HepG2 (cell line): ENCODE results near the gene ISCU. TPM values are rescaled to one million over a fixed set of nuclear protein-coding genes. Genes with fewer than 3 reads are reported as not detected.

Source experiments
- ATAC-seq: fragments of 200-7000 bp; cut with Tn5 transposase; 3 replicates; pipeline ENCODE4 v1.9.1; 2020; ENCODE audit warnings: mild to moderate bottlenecking, moderate library complexity
- BruUV-seq: library from RNA; stranded (reverse); fragments of 400-500 nt; replicated peaks from 2 replicates; lab custom pipeline; 2021; lab: Mats Ljungman, UMichigan
- CTCF ChIA-PET: fragments of 300-600 bp; formaldehyde crosslinking; extraction: SDS; loops from one replicate; lab custom pipeline; 2021; ENCODE audit warnings: low total read pairs, inconsistent platforms, low intra/inter-chr PET ratio; lab: Yijun Ruan, JAX
- POLR2A ChIA-PET: fragments of 350-600 bp; sonication (Branson Sonifier 250); formaldehyde crosslinking; loops from one replicate; lab custom pipeline; 2020; ENCODE audit warnings: antibody characterized with exemption, inconsistent platforms; lab: Yijun Ruan, JAX
- DNase-seq: peaks from one replicate; pipeline ENCODE4 v3.0.0-alpha.2; 2015; ENCODE audit warnings: low spot score
- FAIRE-seq: peaks from 3 replicates; lab custom pipeline; 2011; peaks lifted over from hg19 to GRCh38; lab: Jason Lieb, UNC
- H2AFZ ChIP-seq: one replicate; pipeline ENCODE4 v1.6.1; 2011; ENCODE audit warnings: low read length, inconsistent platforms
- H3K27ac ChIP-seq: fragments of 300-600 bp; 3 replicates; pipeline ENCODE4 v1.8.0; 2011; ENCODE audit warnings: mixed run types, mild to moderate bottlenecking, mixed read lengths, low read length, inconsistent platforms; ENCODE audit not compliant: insufficient read depth; ENCODE audit errors: extremely low read length
- H3K27me3 ChIP-seq, 2 experiments: fragments of 200-600 bp in 1 of 2; 2 replicates in 1 of 2; 3 replicates in 1 of 2; pipeline versions ENCODE4 v1.6.0 to v1.8.0; 2011; ENCODE audit warnings: low read length in 2 of 2, mild to moderate bottlenecking in 2 of 2, moderate library complexity in 2 of 2, inconsistent platforms in 1 of 2; ENCODE audit not compliant: insufficient read depth in 2 of 2, control insufficient read depth in 1 of 2
- H3K36me3 ChIP-seq, 2 experiments: fragments of 200-600 bp in 1 of 2; replicated peaks in 1 of 2; 2 replicates in 1 of 2; 3 replicates in 1 of 2; pipeline versions ENCODE4 v1.5.1 to v1.8.0; 2011; ENCODE audit warnings: low read length in 2 of 2, inconsistent platforms in 1 of 2; ENCODE audit not compliant: insufficient read depth in 2 of 2, control insufficient read depth in 1 of 2
- H3K4me1 ChIP-seq: 2 replicates; pipeline ENCODE4 v1.5.1; 2012; ENCODE audit warnings: low read length, inconsistent platforms; ENCODE audit not compliant: insufficient read depth
- H3K4me2 ChIP-seq: 2 replicates; pipeline ENCODE4 v1.6.0; 2011; ENCODE audit warnings: low read depth, low read length, inconsistent platforms
- H3K4me3 ChIP-seq, 3 experiments: fragments of 200-600 bp in 1 of 3; sonication (generic), shearing (Covaris generic) in 1 of 3; replicated peaks in 1 of 3; 2 replicates each; pipeline ENCODE4 v1.5.1; 2011 to 2016; ENCODE audit warnings: low read length in 3 of 3, inconsistent platforms in 2 of 3, low read depth in 2 of 3, mild to moderate bottlenecking in 2 of 3, control low read depth in 1 of 3, mixed read lengths in 1 of 3; ENCODE audit not compliant: insufficient read depth in 1 of 3
- H3K79me2 ChIP-seq: one replicate; pipeline ENCODE4 v1.6.1; 2011; ENCODE audit warnings: low read length, inconsistent platforms; ENCODE audit not compliant: insufficient read depth
- H3K9ac ChIP-seq: 2 replicates; pipeline ENCODE4 v1.6.0; 2011; ENCODE audit warnings: mild to moderate bottlenecking, low read depth, low read length, inconsistent platforms; ENCODE audit not compliant: insufficient read depth
- H3K9me3 ChIP-seq: 2 replicates; pipeline ENCODE4 v1.5.1; 2012; ENCODE audit warnings: mild to moderate bottlenecking, low read length
- H4K20me1 ChIP-seq: 2 replicates; pipeline ENCODE4 v1.6.0; 2011; ENCODE audit warnings: inconsistent platforms, mild to moderate bottlenecking, low read length, moderate library complexity; ENCODE audit not compliant: insufficient read depth
- GATA4 ChIP-seq: sonication (generic); IDR thresholded peaks from 2 replicates; pipeline ENCODE4 v1.6.1; 2016; ENCODE audit warnings: antibody characterized with exemption, low read depth, borderline replicate concordance
- MTA1 ChIP-seq: sonication (generic); formaldehyde crosslinking; IDR thresholded peaks from 2 replicates; pipeline ENCODE4 v1.4.0; 2020; ENCODE audit warnings: missing genetic modification reagents, mild to moderate bottlenecking, borderline replicate concordance
- SOX5 ChIP-seq: IDR thresholded peaks from 2 replicates; pipeline ENCODE4 v1.6.1; 2016; ENCODE audit warnings: borderline replicate concordance
- TARDBP ChIP-seq: sonication (generic); formaldehyde crosslinking; IDR thresholded peaks from 2 replicates; pipeline ENCODE4 v1.8.0; 2022; ENCODE audit warnings: mild to moderate bottlenecking, missing genetic modification reagents
- ZKSCAN5 ChIP-seq: sonication (generic); formaldehyde crosslinking; IDR thresholded peaks from 2 replicates; pipeline ENCODE4 v1.5.1; 2020; ENCODE audit warnings: mild to moderate bottlenecking, missing genetic modification reagents
- ZNF180 ChIP-seq: sonication (generic); formaldehyde crosslinking; IDR thresholded peaks from 2 replicates; pipeline ENCODE4 v1.4.0; 2020; ENCODE audit warnings: low read depth, missing genetic modification reagents, borderline replicate concordance
- ZNF335 ChIP-seq: sonication (generic); formaldehyde crosslinking; IDR thresholded peaks from 2 replicates; pipeline ENCODE4 v1.4.0; 2020; ENCODE audit warnings: missing genetic modification reagents
- ZNF432 ChIP-seq: sonication (generic); formaldehyde crosslinking; IDR thresholded peaks from 2 replicates; pipeline ENCODE4 v1.5.0; 2020; ENCODE audit warnings: missing genetic modification reagents, mild to moderate bottlenecking, borderline replicate concordance
- ZNF709 ChIP-seq: sonication (generic); formaldehyde crosslinking; IDR thresholded peaks from 2 replicates; pipeline ENCODE4 v1.5.0; 2020; ENCODE audit warnings: mild to moderate bottlenecking, missing genetic modification reagents
- ZZZ3 ChIP-seq: sonication (generic); formaldehyde crosslinking; IDR thresholded peaks from 2 replicates; pipeline ENCODE4 v1.4.0; 2020; ENCODE audit warnings: missing genetic modification reagents, mild to moderate bottlenecking, borderline replicate concordance
- WGBS: methylation state at CpG from one replicate; pipeline ENCODE4 v1.1.6; 2017; ENCODE audit warnings: low lambda C conversion rate; 5-methylcytosine and 5-hydroxymethylcytosine counted together
- in situ Hi-C: cut with HindIII; loops from 2 replicates; pipeline ENCODE4 v1.10.0; 2017; ENCODE audit warnings: low pct_unique_long_range_greater_than_20kb; ENCODE audit not compliant: extremely low pct_ligation_motif_present
- intact Hi-C: fragments of 100-400 bp; cut with micrococcal nuclease; formaldehyde crosslinking; loops from one replicate; pipeline ENCODE4 v1.10.0; 2022; ENCODE audit not compliant: unreplicated experiment
- polyA plus RNA-seq, 8 experiments: library from polyadenylated mRNA; depleted of rRNA in 3 of 8; stranded (reverse) in 7 of 8; unstranded in 1 of 8; fragments of >200 nt; fragmentation: Illumina TruSeq in 4 of 8; extraction: Trizol in 4 of 8; gene quantifications; 2 replicates each; pipeline versions ENCODE4 v1.2.1 to v1.2.3, GENCODE V29; 2011 to 2016; ENCODE audit warnings: low read depth in 4 of 8, missing spikeins in 1 of 8, mixed read lengths in 1 of 8; ENCODE audit not compliant: insufficient read depth in 1 of 8
- total RNA-seq, 5 experiments: library from RNA; depleted of rRNA; stranded (reverse); fragments of >200 nt; fragmentation: Illumina TruSeq; extraction: Trizol; gene quantifications; 2 replicates each; pipeline ENCODE4 v1.2.3, GENCODE V29; 2016; ENCODE audit warnings: low read depth in 1 of 5
- TF ChIP-seq, protein P1 (sequence below): sonication (generic); formaldehyde crosslinking; IDR thresholded peaks from 2 replicates; pipeline ENCODE4 v1.4.0; 2020; ENCODE audit warnings: missing genetic modification reagents, borderline replicate concordance
- TF ChIP-seq, protein P2 (sequence below): sonication (generic); formaldehyde crosslinking; IDR thresholded peaks from 2 replicates; pipeline ENCODE4 v1.5.1; 2020; ENCODE audit warnings: mild to moderate bottlenecking, moderate library complexity, missing genetic modification reagents
- TF ChIP-seq, protein P3 (sequence below): sonication (generic); formaldehyde crosslinking; IDR thresholded peaks from 2 replicates; pipeline ENCODE4 v1.5.0; 2020; ENCODE audit warnings: missing genetic modification reagents
- TF ChIP-seq, protein P4 (sequence below): sonication (generic); formaldehyde crosslinking; IDR thresholded peaks from 2 replicates; pipeline ENCODE4 v1.4.0; 2020; ENCODE audit warnings: missing genetic modification reagents, mild to moderate bottlenecking, borderline replicate concordance

Gene ISCU
- total and polyA plus RNA-seq, 2 of the 13 experiments (the other 11 are each of a cell fraction or from before 2014, with no cell fraction given): 94.4 to 107 TPM

DNA sequence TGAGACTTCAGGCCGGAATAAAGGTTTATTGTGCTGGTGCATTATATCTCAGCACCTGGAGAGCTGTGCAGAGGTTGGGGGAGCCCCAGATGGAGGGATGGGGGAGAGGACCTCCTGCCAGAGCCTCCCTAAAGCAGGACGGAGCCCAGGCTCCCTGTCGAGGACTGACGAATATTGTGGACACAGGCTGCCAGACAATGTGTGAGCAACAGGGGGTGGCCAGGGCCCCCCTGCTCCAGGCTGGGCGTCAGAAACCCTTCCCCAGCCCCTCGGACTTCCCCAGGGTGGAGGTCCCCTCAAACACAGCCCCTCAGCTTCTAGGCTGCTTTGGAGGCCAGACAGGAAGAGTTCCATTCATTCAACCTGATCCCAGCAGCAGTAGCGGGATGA lies 27.4 kb downstream of the ISCU start:
- intact Hi-C loops: no loop called here
- ChIA-PET POLR2A (no interaction called here), CTCF (no interaction called here)
- H4K20me1 ChIP-seq: no peaks in the 10 kb centered on the region
- H3K9me3 ChIP-seq: no peaks in the 10 kb centered on the region
- H3K27ac ChIP-seq: no peak overlapping the region
- WGBS: 23% methylated on average over 6 of the region's 7 CpGs
- ATAC-seq (no peak), DNase-seq (no peak), FAIRE-seq (no peak)
- H3K4me3 ChIP-seq: no peak overlapping the region
- no peak overlapping the region for H2AFZ ChIP-seq
- H3K27me3 ChIP-seq: peaks cover 6 to 35% of the 10 kb centered on the region in 2 experiments
- no peak overlapping the region for H3K4me2 ChIP-seq
- no TSS peak for BruUV-seq
- in situ Hi-C loops: no loop called here
- H3K4me1 ChIP-seq: 0 out of 2 replicates have a peak, but pooled peaks cover 8% of the 10 kb centered on the region
- H3K79me2 ChIP-seq: no peaks in the 10 kb centered on the region
- no peak overlapping the region for H3K9ac ChIP-seq
- H3K36me3 ChIP-seq: no peaks in the 10 kb centered on the region
- TF ChIP-seq, protein P1, sequence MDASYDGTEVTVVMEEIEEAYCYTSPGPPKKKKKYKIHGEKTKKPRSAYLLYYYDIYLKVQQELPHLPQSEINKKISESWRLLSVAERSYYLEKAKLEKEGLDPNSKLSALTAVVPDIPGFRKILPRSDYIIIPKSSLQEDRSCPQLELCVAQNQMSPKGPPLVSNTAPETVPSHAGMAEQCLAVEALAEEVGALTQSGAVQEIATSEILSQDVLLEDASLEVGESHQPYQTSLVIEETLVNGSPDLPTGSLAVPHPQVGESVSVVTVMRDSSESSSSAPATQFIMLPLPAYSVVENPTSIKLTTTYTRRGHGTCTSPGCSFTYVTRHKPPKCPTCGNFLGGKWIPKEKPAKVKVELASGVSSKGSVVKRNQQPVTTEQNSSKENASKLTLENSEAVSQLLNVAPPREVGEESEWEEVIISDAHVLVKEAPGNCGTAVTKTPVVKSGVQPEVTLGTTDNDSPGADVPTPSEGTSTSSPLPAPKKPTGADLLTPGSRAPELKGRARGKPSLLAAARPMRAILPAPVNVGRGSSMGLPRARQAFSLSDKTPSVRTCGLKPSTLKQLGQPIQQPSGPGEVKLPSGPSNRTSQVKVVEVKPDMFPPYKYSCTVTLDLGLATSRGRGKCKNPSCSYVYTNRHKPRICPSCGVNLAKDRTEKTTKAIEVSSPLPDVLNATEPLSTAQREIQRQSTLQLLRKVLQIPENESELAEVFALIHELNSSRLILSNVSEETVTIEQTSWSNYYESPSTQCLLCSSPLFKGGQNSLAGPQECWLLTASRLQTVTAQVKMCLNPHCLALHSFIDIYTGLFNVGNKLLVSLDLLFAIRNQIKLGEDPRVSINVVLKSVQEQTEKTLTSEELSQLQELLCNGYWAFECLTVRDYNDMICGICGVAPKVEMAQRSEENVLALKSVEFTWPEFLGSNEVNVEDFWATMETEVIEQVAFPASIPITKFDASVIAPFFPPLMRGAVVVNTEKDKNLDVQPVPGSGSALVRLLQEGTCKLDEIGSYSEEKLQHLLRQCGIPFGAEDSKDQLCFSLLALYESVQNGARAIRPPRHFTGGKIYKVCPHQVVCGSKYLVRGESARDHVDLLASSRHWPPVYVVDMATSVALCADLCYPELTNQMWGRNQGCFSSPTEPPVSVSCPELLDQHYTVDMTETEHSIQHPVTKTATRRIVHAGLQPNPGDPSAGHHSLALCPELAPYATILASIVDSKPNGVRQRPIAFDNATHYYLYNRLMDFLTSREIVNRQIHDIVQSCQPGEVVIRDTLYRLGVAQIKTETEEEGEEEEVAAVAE: no peak
- TF ChIP-seq, protein P2, sequence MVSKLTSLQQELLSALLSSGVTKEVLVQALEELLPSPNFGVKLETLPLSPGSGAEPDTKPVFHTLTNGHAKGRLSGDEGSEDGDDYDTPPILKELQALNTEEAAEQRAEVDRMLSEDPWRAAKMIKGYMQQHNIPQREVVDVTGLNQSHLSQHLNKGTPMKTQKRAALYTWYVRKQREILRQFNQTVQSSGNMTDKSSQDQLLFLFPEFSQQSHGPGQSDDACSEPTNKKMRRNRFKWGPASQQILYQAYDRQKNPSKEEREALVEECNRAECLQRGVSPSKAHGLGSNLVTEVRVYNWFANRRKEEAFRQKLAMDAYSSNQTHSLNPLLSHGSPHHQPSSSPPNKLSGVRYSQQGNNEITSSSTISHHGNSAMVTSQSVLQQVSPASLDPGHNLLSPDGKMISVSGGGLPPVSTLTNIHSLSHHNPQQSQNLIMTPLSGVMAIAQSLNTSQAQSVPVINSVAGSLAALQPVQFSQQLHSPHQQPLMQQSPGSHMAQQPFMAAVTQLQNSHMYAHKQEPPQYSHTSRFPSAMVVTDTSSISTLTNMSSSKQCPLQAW: no peak
- TF ChIP-seq, protein P3, sequence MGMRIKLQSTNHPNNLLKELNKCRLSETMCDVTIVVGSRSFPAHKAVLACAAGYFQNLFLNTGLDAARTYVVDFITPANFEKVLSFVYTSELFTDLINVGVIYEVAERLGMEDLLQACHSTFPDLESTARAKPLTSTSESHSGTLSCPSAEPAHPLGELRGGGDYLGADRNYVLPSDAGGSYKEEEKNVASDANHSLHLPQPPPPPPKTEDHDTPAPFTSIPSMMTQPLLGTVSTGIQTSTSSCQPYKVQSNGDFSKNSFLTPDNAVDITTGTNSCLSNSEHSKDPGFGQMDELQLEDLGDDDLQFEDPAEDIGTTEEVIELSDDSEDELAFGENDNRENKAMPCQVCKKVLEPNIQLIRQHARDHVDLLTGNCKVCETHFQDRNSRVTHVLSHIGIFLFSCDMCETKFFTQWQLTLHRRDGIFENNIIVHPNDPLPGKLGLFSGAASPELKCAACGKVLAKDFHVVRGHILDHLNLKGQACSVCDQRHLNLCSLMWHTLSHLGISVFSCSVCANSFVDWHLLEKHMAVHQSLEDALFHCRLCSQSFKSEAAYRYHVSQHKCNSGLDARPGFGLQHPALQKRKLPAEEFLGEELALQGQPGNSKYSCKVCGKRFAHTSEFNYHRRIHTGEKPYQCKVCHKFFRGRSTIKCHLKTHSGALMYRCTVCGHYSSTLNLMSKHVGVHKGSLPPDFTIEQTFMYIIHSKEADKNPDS: no peak
- TF ChIP-seq ZZZ3 (CRISPR knock-in tag) (no peak), ZNF180 (CRISPR knock-in tag) (no peak), TARDBP (CRISPR knock-in tag) (no peak), ZKSCAN5 (CRISPR knock-in tag) (no peak), ZNF432 (CRISPR knock-in tag) (no peak), MTA1 (CRISPR knock-in tag) (no peak), ZNF709 (CRISPR knock-in tag) (no peak), ZNF335 (CRISPR knock-in tag) (no peak), GATA4 (no peak), SOX5 (no peak)
- TF ChIP-seq, protein P4, sequence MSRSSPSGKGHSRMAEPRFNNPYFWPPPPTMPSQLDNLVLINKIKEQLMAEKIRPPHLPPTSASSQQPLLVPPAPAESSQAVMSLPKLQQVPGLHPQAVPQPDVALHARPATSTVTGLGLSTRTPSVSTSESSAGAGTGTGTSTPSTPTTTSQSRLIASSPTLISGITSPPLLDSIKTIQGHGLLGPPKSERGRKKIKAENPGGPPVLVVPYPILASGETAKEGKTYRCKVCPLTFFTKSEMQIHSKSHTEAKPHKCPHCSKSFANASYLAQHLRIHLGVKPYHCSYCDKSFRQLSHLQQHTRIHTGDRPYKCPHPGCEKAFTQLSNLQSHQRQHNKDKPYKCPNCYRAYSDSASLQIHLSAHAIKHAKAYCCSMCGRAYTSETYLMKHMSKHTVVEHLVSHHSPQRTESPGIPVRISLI (CRISPR knock-in tag): no peak
